NCI-H187 treated with DMSO at 0.1 percent for 48 hours (cell line): ENCODE data around the gene KANSL1.

Source experiments
- DNase-seq: peaks from one replicate; lab custom pipeline; 2025; lab: John Stamatoyannopoulos, UW

KANSL1 gene

GRCh38 chr17:46140645-46141197 is 52.5 kb downstream of the KANSL1 start:
- no peak for DNase-seq

GRCh38 chr17:46139432-46140210 is 53.6 kb downstream of the KANSL1 start:
- no peak for DNase-seq

- no peak for DNase-seq
Measured at GRCh38 chr17:46138473-46138872, 54.8 kb downstream of the KANSL1 start.

GRCh38 chr17:46136820-46137219 is 56.4 kb downstream of the KANSL1 start:
- no peak for DNase-seq

GRCh38 chr17:46135879-46136563 is 57.2 kb downstream of the KANSL1 start:
- no peak for DNase-seq

GRCh38 chr17:46135126-46135812 is 58.0 kb downstream of the KANSL1 start:
- no peak for DNase-seq

- no peak for DNase-seq
Measured at GRCh38 chr17:46129302-46129701, 63.9 kb downstream of the KANSL1 start.

- no peak for DNase-seq
Measured at GRCh38 chr17:46128453-46128852, 64.8 kb downstream of the KANSL1 start.

- DNase-seq: no peak
Measured at GRCh38 chr17:46127524-46127923, 65.7 kb downstream of the KANSL1 start.

GRCh38 chr17:46126840-46127239 is 66.4 kb downstream of the KANSL1 start:
- no peak for DNase-seq

- DNase-seq: no peak
Measured at GRCh38 chr17:46125831-46126230, 67.4 kb downstream of the KANSL1 start.

GRCh38 chr17:46124695-46125592 is 68.3 kb downstream of the KANSL1 start:
- DNase-seq: no peak

- DNase-seq: no peak
Measured at GRCh38 chr17:46123607-46124006, 69.6 kb downstream of the KANSL1 start.

- no peak for DNase-seq
Measured at GRCh38 chr17:46122486-46122871, 70.8 kb downstream of the KANSL1 start.

- DNase-seq: no peak
Measured at GRCh38 chr17:46121841-46122485, 71.3 kb downstream of the KANSL1 start.

GRCh38 chr17:46121165-46121764 is 72.0 kb downstream of the KANSL1 start:
- no peak for DNase-seq

- DNase-seq: no peak
Measured at GRCh38 chr17:46120537-46120936, 72.7 kb downstream of the KANSL1 start.

GRCh38 chr17:46120078-46120477 is 73.2 kb downstream of the KANSL1 start:
- DNase-seq: no peak

GRCh38 chr17:46118964-46119363 is 74.3 kb downstream of the KANSL1 start:
- DNase-seq: no peak

GRCh38 chr17:46117850-46118696 is 75.2 kb downstream of the KANSL1 start:
- DNase-seq: no peak
